ENCODE measurements around the gene IRF1.

The IRF1 gene

DNA sequence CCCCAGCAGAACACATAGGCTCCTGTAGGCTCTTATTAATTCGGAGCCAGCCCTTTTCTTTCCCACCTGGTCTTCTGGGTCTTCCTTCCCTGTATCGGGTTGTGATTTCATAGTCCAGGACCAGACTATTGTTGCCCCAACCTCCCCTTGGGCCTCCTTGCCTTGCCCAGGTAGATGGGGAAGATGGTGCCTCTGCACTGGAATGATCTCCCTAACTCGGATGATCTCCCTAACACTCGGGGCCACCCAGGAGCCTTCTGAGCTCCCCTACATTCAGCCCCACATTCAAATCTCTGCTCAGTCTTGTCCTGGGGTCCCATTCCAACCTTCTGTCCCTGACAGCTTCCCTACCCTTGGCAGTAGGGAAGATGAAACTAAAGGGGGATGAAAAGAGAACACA, 2.7 kb upstream of the IRF1 start:
- TF ChIP-seq, protein P1, sequence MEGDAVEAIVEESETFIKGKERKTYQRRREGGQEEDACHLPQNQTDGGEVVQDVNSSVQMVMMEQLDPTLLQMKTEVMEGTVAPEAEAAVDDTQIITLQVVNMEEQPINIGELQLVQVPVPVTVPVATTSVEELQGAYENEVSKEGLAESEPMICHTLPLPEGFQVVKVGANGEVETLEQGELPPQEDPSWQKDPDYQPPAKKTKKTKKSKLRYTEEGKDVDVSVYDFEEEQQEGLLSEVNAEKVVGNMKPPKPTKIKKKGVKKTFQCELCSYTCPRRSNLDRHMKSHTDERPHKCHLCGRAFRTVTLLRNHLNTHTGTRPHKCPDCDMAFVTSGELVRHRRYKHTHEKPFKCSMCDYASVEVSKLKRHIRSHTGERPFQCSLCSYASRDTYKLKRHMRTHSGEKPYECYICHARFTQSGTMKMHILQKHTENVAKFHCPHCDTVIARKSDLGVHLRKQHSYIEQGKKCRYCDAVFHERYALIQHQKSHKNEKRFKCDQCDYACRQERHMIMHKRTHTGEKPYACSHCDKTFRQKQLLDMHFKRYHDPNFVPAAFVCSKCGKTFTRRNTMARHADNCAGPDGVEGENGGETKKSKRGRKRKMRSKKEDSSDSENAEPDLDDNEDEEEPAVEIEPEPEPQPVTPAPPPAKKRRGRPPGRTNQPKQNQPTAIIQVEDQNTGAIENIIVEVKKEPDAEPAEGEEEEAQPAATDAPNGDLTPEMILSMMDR (IDR thresholded peaks at IDR 0.05; ENCODE audit: extremely low read depth, missing control alignments): no peak
- DNase-seq (ENCODE audit: low spot score): no peak

DNA sequence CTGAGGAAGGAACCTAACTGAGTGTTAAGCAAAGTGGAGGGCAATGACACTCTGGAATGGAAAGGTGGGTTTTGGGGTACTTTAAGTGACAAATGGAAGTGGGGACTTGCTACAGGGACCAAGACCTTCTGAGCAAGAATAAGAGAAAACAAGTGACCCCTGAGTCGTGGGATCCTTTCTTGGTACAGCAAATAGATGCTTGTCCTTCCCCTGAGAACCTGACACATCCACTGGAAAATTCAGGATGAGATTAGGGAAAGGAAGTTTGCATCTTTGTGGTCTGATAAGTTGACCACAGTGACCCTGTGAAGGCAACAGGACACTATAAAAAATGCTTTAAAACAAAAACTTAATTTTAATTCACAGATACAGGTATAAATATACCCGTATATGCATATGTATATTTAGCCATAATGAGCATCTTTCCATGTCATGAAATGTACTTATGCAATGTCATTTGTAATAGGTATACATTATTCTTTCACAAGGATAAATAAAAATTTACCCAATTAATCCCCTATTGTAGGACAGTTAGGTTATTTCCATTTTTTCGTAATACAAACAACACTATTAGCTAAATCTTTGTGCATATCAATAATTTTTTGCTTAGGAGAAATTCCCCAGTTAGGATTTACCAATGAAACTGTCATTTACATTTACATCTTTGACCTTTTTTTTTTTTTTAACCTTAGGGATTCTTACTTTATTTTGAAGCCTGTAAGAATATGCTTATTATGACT, 2.0 kb upstream of the IRF1 start:
- DNase-seq (ENCODE audit: low spot score): no peak
- TF ChIP-seq, protein P1 (IDR thresholded peaks at IDR 0.05; ENCODE audit: extremely low read depth, missing control alignments): no peak

DNA sequence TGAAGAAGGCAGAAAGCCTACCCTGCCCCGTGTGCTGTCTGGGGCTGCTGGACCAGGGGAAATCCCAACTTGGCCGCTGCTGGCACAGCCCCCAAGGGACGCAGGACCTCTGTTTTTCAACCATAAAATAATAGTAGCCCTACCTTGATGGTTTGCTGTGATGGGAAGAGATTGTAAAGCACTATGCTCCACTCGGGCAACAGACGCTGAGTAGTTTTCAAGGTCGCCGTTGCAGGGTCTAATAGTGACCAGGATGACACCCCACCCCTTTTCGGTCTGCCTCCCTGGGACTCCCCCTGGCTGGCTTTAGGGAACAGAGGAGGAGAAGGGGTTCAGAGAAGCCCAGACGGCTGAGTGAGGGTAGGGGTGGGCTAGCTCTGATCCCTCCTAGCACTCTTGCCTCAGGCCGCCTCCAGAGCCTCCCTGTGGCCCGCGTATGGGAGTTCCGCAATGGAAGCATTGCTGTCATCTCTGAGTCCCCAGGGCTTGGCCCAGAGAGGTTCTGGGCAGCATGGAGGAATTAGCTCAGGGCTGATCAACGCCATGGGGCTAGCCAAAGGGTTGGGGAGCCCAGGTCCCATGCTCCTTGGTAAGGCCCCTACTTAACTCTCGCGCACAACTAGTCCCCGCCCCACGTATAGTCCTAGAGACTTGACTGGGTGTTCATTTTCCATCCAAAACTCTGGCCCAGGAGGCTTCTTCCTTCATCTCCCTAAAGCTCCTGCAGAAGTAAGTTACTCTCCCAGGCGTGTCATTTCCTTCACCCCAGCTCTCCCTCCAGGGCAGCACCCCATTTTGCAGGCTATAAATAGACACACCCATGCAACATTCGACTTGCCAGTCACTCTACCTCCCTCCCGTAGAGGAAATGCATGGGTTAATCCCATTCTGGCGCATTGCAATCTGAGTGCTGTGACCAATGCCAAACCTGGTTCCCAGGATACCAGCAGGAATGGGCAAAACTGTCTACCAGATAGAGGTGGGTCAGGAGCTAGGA, 1.1 kb upstream of the IRF1 start:
- DNase-seq (ENCODE audit: low spot score): peak; percentile 66
- TF ChIP-seq, protein P1 (IDR thresholded peaks at IDR 0.05; ENCODE audit: extremely low read depth, missing control alignments): no peak

DNA sequence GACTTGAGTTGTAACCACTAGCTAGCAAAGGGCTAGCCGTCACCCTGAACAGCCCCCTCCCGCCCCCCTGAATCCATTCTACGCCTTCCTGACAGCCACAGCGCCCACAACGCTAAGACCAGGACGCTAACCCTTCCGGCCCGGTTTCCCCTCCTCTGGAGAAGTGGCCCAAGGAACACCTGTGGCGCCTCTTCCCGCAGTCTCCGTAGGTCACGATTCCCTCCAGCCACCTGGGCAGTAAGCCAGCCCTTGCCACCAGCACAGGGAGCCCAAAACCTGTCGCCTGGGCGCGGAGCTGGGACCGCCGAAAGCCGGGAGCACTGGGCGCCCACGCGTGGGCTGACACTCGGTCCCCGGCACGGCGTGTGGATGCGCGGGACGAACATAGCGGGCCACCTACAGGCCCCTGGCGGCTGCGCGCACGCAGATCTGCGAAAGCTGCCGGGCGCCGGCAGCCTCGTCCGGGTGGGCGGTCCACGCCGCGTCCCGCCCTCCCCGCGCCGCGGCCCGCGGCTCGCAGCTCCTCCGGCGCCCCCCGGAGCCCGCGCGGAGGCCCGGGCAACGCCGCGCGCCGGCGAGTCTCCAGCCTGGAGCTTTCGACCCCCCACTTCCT, 596 bp downstream of the IRF1 start:
- peak; percentile 76 for DNase-seq (ENCODE audit: low spot score)
- TF ChIP-seq, protein P1 (IDR thresholded peaks at IDR 0.05; ENCODE audit: extremely low read depth, missing control alignments): no peak

DNA sequence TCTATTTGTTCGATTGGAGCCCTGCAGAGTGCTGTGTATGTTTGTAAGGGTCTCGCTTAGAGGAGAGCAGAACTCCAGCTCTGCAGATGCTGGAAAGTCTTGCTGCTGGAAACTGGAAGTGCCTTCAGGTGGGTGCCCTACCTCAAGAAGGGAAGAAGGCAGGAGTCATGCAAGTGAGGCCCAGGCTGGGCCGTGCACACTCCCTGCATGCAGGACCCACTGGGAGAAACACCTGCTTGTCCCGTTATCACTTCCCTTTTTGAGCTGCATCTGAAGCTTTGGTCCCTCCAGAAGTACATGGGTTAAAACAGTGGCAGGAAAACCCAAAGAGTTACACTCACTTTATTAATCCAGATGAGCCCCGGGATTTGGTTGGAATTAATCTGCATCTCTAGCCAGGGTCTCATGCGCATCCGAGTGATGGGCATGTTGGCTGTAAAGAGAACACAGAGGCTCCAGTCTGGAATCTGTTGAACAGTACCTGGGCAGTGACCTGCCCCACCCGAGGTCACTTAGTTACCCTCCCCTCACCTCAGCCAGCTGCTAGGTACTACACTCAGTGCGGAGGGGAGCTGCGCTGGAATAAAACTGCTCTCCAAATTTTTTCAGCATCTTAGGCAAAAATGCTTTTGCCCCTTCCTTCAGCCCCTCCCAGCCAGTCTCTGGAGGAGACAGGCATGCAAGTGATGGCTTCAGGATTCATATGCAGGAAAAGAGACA, 1.4 kb downstream of the IRF1 start:
- DNase-seq (ENCODE audit: low spot score): no peak
- TF ChIP-seq, protein P1 (IDR thresholded peaks at IDR 0.05; ENCODE audit: extremely low read depth, missing control alignments): no peak

DNA sequence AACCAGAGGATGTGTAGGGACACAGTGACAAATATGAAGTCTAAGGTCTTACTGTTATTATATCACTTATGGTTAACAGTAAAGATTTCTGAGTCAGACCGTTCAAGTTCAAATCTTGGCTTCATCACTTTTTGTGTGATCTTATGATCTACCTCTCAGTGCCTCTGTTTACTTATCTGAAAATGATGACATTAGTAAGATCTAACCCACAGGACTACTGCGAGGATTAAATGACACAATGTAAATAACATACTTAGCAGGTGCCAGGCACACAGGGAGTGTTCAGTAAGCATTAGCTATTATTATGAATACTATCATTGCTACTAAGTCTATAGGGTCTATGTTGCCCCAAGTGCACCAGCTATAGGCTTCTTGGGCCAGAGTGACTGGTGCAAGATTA, 2.0 kb downstream of the IRF1 start:
- DNase-seq (ENCODE audit: low spot score): no peak
- TF ChIP-seq, protein P1 (IDR thresholded peaks at IDR 0.05; ENCODE audit: extremely low read depth, missing control alignments): no peak

All from GM20000 (cell line).